Stimulated activated CD4-positive, alpha-beta T cell treated with anti-CD3 and anti-CD28 coated beads, Interleukin-4, amount 100 ng/mL, for 1 hour (primary cell): ENCODE measurements around the gene MED10.
A peak's percentile ranks its signal among the peaks of the same experiment; 100 is the strongest.

Experiments
- DNase-seq: peaks from one replicate; pipeline ENCODE4 v3.0.0-alpha.2; 2020

Gene MED10

GRCh38 chr5:6377905-6378765, at the start of gene MED10:
TSS of gene MED10 (minus strand) at chr5:6378547. CDS start at chr5:6378483, 64 bp downstream.
- peak; percentile 96 for DNase-seq

GRCh38 chr5:6427694-6428093, 49.3 kb upstream of the MED10 start:
- no peak for DNase-seq

- no peak for DNase-seq
Observed at GRCh38 chr5:6424700-6425099, 46.4 kb upstream of the MED10 start.

GRCh38 chr5:6424110-6424659, 45.8 kb upstream of the MED10 start:
- no peak for DNase-seq

- no peak for DNase-seq
Observed at GRCh38 chr5:6423327-6424109, 45.2 kb upstream of the MED10 start.

- no peak for DNase-seq
Observed at GRCh38 chr5:6419340-6419852, 41.0 kb upstream of the MED10 start.

GRCh38 chr5:6418679-6419276, 40.4 kb upstream of the MED10 start:
- DNase-seq: no peak

- no peak for DNase-seq
Observed at GRCh38 chr5:6417657-6418056, 39.3 kb upstream of the MED10 start.

GRCh38 chr5:6412811-6413210, 34.5 kb upstream of the MED10 start:
- DNase-seq: no peak

- no peak for DNase-seq
Observed at GRCh38 chr5:6411141-6411540, 32.8 kb upstream of the MED10 start.

GRCh38 chr5:6410421-6410820, 32.1 kb upstream of the MED10 start:
- DNase-seq: no peak

GRCh38 chr5:6408627-6409446, 30.5 kb upstream of the MED10 start:
- DNase-seq: no peak

- no peak for DNase-seq
Observed at GRCh38 chr5:6408260-6408596, 29.9 kb upstream of the MED10 start.

GRCh38 chr5:6407558-6408259, 29.4 kb upstream of the MED10 start:
- DNase-seq: no peak

GRCh38 chr5:6405591-6405990, 27.2 kb upstream of the MED10 start:
- no peak for DNase-seq

GRCh38 chr5:6404129-6404528, 25.8 kb upstream of the MED10 start:
- no peak for DNase-seq

- no peak for DNase-seq
Observed at GRCh38 chr5:6403416-6403815, 25.1 kb upstream of the MED10 start.

- DNase-seq: no peak
Observed at GRCh38 chr5:6402939-6403338, 24.6 kb upstream of the MED10 start.

- DNase-seq: no peak
Observed at GRCh38 chr5:6401410-6401809, 23.1 kb upstream of the MED10 start.

- DNase-seq: no peak
Observed at GRCh38 chr5:6399980-6400910, 21.9 kb upstream of the MED10 start.
